Activated naive CD4-positive, alpha-beta T cell treated with Interleukin-2 at 50 U/mL for 16 hours (primary cell): ENCODE results near the gene ZNF280D.

ENCODE experiments used
- DNase-seq: peaks from one replicate; pipeline ENCODE4 v3.0.0-alpha.2; 2020

ZNF280D gene

GRCh38 chr15:56749982-56750381 is 16.7 kb upstream of the ZNF280D start:
- DNase-seq: no peak

GRCh38 chr15:56744701-56745683 is 11.7 kb upstream of the ZNF280D start:
- no peak for DNase-seq

GRCh38 chr15:56741541-56741940 is 8.2 kb upstream of the ZNF280D start:
- no peak for DNase-seq

- no peak for DNase-seq
These were observed 6.8 kb upstream of the ZNF280D start for GRCh38 chr15:56739964-56740640.

GRCh38 chr15:56739474-56739873 is 6.2 kb upstream of the ZNF280D start:
- no peak for DNase-seq

- no peak for DNase-seq
These were observed 4.5 kb upstream of the ZNF280D start for GRCh38 chr15:56737791-56738190.

- DNase-seq: no peak
These were observed 3.8 kb upstream of the ZNF280D start for GRCh38 chr15:56736881-56737707.

GRCh38 chr15:56736308-56736707 is 3.0 kb upstream of the ZNF280D start:
- no peak for DNase-seq

GRCh38 chr15:56735589-56735988 is 2.3 kb upstream of the ZNF280D start:
- DNase-seq: no peak

- DNase-seq: no peak
These were observed 815 bp upstream of the ZNF280D start for GRCh38 chr15:56734013-56734635.

- DNase-seq: no peak
These were observed 498 bp downstream of the ZNF280D start for GRCh38 chr15:56732886-56733135.

- no peak for DNase-seq
These were observed 999 bp downstream of the ZNF280D start for GRCh38 chr15:56732135-56732885.

GRCh38 chr15:56731548-56731947 is 1.8 kb downstream of the ZNF280D start:
- DNase-seq: no peak

GRCh38 chr15:56729561-56729960 is 3.7 kb downstream of the ZNF280D start:
- DNase-seq: no peak

GRCh38 chr15:56725386-56725785 is 7.9 kb downstream of the ZNF280D start:
- DNase-seq: no peak

- DNase-seq: no peak
These were observed 9.1 kb downstream of the ZNF280D start for GRCh38 chr15:56724232-56724631.

GRCh38 chr15:56723787-56724186 is 9.5 kb downstream of the ZNF280D start:
- DNase-seq: no peak

GRCh38 chr15:56719774-56720555 is 13.3 kb downstream of the ZNF280D start:
- no peak for DNase-seq

- no peak for DNase-seq
These were observed 14.2 kb downstream of the ZNF280D start for GRCh38 chr15:56719021-56719612.

GRCh38 chr15:56718560-56718959 is 14.7 kb downstream of the ZNF280D start:
- no peak for DNase-seq

GRCh38 chr15:56716334-56716733 is 17.0 kb downstream of the ZNF280D start:
- no peak for DNase-seq
